Stimulated activated CD4-positive, alpha-beta T cell treated with anti-CD3 and anti-CD28 coated beads, TNF-alpha, amount 100 ng/mL, for 1 hour (primary cell): ENCODE results near the gene LRCH4.
A peak's percentile ranks its signal among the peaks of the same experiment; 100 is the strongest.

Experiments
- DNase-seq, 3 donors: peaks; one replicate each; pipeline ENCODE4 v3.0.0-alpha.2; 2020; ENCODE audit warnings: low read depth in 3 of 3, low spot score in 1 of 3

The LRCH4 gene

GRCh38 chr7:100606313-100606712 is 20.4 kb upstream of the LRCH4 start:
- no peak for DNase-seq

DNA sequence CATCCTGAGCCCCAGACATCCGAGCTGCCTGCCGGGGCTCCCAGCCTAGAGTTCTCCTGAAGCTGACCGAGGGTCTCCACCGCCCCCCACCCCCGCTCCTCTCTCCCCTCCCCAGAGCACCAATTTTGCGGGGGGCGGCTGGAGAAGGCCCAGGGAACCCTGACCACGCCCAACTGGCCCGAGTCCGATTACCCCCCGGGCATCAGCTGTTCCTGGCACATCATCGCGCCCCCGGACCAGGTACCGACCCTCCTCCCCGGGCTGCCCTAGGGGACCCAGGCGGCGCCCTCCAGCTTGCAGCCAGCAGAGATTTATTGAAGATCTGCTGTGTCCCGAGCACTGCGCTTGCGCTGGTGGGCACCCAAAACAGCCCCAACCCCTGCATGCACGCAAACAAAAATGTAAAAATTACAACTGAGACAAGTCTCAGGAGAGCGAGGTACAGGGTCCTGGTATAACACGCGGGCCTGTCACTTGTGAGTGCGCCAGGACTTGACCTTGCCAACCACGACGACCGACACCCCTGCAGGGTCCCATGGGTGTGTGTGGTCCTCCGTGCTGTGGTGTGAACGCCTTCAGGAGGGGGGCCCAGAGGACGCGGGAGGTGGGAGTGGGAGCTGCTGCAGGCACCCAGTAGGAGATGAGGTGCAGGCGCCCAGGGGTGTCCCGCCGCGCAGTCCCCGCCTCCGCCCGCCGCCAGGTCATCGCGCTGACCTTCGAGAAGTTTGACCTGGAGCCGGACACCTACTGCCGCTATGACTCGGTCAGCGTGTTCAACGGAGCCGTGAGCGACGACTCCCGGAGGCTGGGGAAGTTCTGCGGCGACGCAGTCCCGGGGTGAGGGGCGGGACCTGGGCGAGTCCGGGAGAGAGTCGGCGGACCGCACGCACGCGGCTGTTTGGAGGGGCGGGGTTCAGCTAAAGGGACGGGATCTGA is 19.3 kb upstream of the LRCH4 start:
- no peak for DNase-seq

DNA sequence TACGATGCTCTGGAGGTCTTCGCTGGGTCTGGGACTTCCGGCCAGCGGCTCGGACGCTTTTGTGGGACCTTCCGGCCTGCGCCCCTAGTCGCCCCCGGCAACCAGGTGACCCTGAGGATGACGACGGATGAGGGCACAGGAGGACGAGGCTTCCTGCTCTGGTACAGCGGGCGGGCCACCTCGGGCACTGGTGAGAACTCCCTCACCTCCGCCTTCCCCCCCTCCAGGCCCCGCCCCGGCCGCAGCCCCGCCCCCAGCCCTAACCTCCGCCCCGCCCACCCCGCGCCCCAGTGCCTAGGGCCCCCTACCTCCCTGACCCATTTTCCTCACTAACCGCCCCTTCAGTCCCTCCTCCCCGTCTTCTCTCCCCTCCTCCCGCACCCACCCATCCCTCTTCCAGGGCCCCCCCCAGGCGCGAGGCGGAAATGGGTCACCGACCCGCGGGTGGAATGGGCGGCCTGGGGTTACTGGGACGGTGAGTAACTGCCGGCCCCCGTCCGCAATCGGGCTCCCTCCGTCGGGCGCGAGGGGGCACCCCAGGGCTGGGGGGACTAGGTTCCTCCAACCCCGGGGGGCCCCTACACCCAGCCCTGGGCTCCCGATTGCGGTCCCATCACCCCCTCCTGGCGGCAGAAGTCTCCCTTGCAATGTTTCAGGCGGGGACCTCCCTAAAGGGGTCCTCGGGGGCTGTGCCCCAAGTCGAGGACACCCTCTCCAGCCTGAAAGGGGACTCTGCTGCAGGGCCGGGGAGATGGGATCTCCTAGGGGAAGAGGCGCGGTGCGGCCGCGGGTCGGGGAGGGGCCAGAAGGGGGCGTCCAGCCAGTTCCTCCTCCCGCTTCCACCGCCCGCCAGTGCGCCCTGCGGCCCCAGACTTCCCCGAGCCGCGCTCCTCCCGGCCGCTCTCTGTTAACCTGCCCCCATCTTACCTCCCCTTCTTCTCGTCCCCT is 18.4 kb upstream of the LRCH4 start:
- peak in 2 of 3 donors; percentile 50 to 59 for DNase-seq

- no peak for DNase-seq
Observed at GRCh38 chr7:100603726-100604027, 17.7 kb upstream of the LRCH4 start.

DNA sequence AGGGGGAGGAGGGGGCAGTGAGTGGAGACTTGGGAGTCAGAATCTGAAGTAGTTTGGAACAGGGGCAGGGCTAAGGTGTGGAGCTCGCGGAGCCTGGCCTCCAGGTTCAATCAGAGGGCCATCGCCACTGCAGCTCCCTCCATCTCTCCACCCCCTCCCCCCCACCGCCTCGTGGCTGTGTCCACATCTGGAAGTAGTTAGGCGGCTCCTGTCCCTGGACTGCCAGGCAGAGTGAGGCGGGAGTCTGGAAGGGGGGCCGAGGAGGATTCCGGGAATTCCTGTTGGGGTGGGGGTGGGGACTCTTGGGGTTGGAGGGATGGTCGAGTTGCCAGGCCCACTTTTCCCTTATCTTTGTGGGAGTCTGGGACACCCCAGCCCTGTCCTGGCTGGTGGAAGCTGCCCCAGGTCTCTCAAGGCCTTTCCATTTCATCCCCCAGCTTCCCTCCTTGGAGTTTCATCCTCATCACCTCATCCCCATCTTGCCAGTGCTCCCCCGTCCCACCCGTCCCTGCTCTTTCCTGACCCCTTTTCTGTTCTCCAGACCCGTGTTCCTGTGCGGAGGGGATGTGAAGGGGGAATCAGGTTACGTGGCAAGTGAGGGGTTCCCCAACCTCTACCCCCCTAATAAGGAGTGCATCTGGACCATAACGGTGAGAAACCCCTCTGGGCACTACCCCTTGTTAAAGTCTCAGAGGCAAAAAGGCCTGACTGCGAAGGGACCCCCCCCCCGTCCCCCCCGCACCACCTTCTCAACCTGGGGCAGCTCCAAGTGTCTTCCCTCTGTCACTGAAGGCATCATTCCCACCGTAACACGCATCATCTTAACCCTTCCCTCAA is 17.2 kb upstream of the LRCH4 start:
- DNase-seq, result no peak

GRCh38 chr7:100600730-100601038 is 14.8 kb upstream of the LRCH4 start:
- no peak for DNase-seq

- DNase-seq, result no peak
Observed at GRCh38 chr7:100599911-100600729, 14.2 kb upstream of the LRCH4 start.

GRCh38 chr7:100598425-100598824 is 12.5 kb upstream of the LRCH4 start:
- no peak for DNase-seq

DNA sequence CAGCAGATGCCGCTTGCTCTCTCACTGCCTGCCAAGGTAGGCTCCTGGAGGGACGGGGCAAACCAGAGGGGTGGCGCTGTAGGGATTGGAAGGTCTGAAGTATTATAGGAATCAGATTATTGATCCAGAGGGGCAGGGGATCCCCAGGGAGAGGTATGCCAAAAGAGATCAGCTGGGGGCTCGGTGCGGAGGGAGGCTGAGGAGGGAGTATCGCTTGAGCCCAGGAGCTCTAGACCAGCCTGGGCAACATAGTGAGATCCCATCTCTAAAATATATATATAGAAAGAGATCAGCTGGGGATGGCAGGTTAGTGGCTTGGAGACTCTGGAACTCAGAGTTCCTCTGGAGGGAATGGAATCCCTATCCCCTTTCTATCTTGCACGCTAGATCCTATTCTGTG is 9.3 kb upstream of the LRCH4 start:
- no peak for DNase-seq

- no peak for DNase-seq
Observed at GRCh38 chr7:100591596-100591995, 5.7 kb upstream of the LRCH4 start.

- no peak for DNase-seq
Observed at GRCh38 chr7:100590077-100590737, 4.3 kb upstream of the LRCH4 start.

GRCh38 chr7:100589341-100589947 is 3.5 kb upstream of the LRCH4 start:
- no peak for DNase-seq

DNA sequence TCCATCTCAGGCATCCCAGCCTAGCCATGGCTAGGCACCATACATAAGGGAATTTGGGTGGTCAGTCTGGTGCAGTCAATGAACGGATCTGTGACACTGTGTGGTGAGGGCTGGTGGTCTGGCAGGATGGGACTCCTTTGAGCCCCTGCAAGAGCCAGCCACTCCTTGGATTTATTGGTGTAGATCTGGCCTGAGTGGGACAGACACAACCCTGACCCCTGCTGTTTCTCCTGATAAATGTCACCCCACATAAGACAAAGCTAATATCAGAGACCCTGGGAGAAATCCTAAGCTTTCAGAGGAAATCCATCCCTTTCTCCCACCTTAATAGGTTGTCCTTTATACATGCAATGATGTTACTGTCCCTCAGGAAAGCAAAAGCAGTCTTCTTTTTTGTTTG is 2.5 kb upstream of the LRCH4 start:
- no peak for DNase-seq

DNA sequence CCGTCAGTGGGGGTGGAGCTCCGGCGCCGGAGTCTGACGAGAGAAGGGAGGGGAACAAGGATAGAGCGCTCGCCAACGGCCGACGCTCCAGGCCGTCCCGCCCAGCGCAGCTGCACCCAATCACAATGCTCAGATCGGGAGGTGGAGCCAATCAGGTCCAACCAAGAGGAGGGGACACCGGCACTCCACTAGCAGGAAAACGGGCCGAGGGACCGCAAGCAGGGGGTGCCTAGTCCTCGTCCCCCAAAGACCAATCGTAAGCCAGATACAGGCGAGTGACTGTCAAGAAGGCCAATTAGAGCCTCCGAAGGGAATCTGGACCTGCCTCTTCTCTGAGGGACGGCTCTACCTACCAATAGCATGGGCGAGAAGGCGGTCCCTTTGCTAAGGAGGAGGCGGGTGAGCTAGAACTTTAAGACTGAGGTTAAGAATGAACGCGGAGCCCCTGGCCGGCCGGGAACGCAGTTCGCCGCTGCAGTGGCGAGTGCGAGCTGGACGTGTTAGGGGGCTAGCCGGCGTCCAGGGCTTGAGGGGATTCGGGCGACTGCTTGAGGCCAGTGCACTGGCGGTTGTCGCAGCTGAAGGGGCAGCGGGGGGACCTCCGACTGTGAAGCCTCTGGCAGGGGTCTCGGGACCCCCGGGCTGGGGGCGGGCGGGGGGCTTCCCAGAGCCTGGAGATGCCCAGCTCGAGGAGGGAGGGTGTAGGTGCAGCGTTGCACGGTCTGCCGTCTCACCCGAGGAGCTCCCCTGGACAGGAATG is 517 bp upstream of the LRCH4 start, which contains the start of gene FBXO24:
FBXO24 (plus strand) TSS at position 63 of the 760 bp plus-strand sequence; CDS start at position 361, 298 bp downstream.
- DNase-seq, result peak; percentile 94 to 99 (median 98)

GRCh38 chr7:100584683-100585510 is 1.0 kb downstream of the LRCH4 start:
- DNase-seq, result no peak

DNA sequence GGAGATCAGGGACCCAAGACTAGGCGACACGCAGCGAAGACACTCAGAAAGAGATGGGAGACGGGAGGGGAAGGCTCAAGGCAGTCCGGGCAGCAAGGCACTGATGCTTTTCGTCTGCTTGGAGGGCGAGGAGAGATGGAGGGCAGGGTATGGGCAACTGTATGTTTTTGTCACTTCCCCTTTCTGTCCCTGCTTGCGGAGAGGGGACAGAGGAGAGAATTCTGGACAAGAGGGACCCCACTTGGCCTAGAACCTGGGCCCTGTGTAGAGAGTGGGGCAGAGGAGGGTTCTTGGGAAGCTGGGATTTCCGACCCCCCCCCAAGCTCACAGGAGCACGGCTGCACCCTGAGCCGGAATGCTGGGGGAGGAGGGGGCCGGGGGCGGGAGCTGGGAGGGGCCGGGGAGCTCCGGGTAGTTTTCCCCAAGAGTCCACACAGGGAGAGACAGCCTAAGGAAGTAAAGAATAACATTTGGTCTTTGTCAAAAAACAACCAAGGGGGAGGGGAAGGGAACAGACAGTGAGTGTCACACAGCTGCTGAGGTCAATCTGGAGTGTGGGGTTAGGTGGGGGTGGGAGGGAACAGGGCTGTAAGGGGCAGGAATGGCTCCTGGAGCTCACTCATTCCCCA is 1.8 kb downstream of the LRCH4 start:
- DNase-seq, result no peak
